Subcutaneous preadipocyte (primary cell): Measurements from ENCODE around the gene BCR. TPM values are rescaled to one million over a fixed set of nuclear protein-coding genes. Genes with fewer than 3 reads are reported as not detected.

Experiments used
- small RNA-seq: library from RNA; depleted of rRNA; stranded (forward); fragments of <200 nt; gene quantifications from one replicate; pipeline ENCODE3, GENCODE V24; 2012
- total RNA-seq: library from RNA; depleted of rRNA; stranded (reverse); fragments of >200 nt; gene quantifications from 2 replicates; pipeline ENCODE4 v1.2.3, GENCODE V29; 2012

BCR gene
- 39.3 and 48.7 TPM in 2 replicates for total RNA-seq

GRCh38 chr22:23180301-23180892 is at the start of gene BCR:
Gene BCR, plus strand, starts transcription at chr22:23180509. Its CDS starts 452 bp downstream, at chr22:23180961.

GRCh38 chr22:23144932-23145877 is 35.1 kb upstream of the BCR start, which contains the start of gene RAB36:
Gene RAB36, plus strand, starts transcription at chr22:23145477. Its CDS starts 1,140 bp downstream, at chr22:23146617.

Small RNAs within 50 kb of the gene (small RNA-seq; reads per million reads assigned to genes)
- gene BCRP8 (not detected), gene RF00017 (not detected), gene RF00066 (not detected), gene RN7SL263P (not detected)

Other genes with a start within 250 kb of the BCR start
- gene GNAZ, start 110.0 kb upstream of the BCR start, total RNA-seq, result 1.8 and 3.1 TPM in 2 replicates
- gene RSPH14, start 38.5 kb upstream of the BCR start, total RNA-seq, result 0.37 TPM in 1 of 2 replicates, not detected in the other
- 5.5 and 7.2 TPM in 2 replicates for gene RAB36, start 35.0 kb upstream of the BCR start, total RNA-seq